ENCODE measurements around the gene BCL3.
A peak's percentile ranks its signal among the peaks of the same experiment; 100 is the strongest.

The BCL3 gene

GRCh38 chr19:44742330-44743061, 6.0 kb upstream of the BCL3 start:
- DNase-seq (ENCODE audit: low spot score) = no peak

DNA sequence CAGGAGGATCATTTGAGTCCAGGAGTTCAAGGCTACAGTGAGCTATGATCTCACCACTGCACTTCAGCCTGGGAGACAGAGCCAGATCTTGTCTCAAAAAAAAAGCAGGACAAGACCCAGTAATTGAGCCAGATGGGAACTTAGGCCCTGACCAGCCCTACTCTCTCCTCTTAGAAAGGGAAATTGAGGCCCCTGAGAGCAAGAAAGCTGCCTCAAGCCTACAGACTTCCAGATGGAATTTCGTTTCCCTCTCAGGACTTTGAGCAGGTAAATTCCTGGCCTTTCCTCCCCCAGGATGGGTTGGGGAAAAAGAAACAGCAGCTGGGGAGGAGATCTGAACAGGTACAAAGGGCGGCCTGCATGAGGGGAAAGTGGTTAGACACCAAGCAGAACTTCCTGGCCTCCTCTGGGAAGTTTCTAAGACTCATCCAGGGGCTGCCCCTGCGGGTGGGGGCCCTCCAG, 3.6 kb upstream of the BCL3 start:
- DNase-seq (ENCODE audit: low spot score) = no peak

- DNase-seq (ENCODE audit: low spot score) = no peak
Measured at GRCh38 chr19:44745341-44745831, 3.1 kb upstream of the BCL3 start.

DNA sequence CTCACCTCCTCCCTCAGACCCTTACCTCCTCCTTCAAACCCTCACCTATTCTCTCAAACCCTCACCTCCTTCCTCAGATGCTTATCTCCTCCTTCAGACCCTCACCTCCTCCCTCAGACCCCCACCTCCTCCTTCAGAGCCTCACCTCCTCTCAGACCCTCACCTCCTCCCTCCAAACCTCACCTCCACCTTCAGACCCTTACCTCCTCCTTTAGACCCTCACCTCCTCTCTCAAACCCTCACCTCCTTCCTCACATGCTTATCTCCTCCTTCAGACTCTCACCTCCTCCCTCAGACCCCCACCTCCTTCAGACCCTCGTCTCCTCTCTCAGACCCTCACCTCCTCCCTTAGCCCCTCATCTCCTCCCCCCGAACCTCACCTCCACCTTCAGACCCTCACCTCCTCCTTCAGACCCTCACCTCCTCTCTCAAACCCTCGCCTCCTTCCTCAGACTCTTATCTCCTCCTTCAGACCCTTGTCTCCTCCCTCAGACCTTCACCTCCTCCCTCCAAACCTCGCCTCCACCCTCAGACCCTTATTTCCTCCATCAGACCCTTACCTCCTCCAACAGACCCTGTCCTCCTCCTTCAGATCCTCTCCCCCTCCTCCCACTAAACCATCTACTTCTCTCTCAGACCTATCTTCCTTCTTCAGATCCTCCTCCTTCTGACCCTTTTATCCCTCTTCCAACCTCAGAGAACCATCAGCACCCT, 2.5 kb upstream of the BCL3 start:
- no peak for DNase-seq (ENCODE audit: low spot score)

DNA sequence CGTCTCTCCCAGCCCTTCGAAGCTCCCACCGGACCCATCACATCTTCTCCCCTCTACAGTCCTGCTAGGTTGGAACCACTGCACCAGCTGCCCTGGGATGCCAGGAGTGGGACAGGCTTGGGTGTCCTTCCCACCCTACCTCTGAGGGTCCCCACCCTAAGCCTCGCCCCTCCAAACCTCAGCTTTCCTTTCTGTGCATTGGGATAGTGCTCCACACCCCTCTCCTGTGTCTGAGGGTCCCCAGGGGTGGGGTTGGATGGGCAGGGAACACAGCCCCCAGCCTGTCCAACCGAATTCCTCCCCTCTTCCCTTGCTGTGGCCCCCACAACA, 1.9 kb upstream of the BCL3 start:
- DNase-seq (ENCODE audit: low spot score) = no peak

GRCh38 chr19:44746946-44747738, 1.4 kb upstream of the BCL3 start:
- peak; percentile 90 for DNase-seq (ENCODE audit: low spot score)

DNA sequence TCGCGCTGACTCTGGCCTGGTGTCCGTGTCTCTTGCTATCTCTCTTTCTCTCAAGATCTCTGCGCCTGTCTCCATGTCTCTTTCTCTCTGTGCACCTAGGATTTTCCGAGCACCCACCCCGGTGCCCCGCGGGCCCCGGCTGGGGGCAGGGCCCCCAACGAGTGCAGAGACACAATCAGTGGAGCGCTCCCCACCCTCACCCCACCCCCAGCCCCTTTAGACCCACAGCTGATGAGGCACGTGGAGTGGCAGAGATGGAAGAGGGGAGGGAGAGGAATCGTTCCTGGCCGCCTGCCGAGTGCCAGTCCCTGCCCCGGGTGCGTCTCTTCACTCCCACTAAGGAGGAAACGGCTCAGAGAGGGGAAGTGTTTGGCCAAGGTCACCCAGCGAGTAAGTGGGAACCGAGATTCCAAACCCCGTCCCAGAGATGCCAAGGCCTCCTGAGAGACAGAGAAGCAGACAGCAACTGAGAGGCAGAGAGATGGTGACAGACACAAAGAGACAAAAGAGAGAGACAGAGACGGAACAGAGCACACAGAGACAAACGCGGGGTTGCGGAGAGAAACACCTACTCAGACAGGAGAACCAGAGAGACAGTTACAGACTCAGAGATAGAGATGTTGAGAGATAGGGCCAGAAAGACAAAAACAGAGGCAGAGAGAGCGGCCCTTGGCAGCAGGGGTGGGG, 626 bp upstream of the BCL3 start:
- DNase-seq (ENCODE audit: low spot score) = no peak

DNA sequence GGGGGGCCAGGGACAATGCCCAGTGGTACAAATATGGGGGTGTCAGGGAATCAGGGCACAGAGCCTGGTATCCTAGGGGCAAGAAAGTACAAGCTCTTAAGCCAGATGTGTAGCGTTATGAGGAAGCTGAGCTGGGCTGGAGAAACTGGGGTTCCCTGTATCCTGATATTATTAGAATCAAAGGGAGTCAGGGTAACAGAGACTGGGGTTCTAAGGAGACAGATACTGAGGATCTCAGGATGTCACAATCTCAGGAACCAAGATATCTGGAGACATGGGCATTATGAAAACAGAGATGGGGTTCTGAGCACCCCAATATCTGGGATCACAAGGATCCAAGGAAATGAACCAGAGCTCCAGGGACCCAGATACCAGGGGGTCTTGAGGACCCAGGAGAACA, 784 bp downstream of the BCL3 start:
- no peak for DNase-seq (ENCODE audit: low spot score)

- no peak for DNase-seq (ENCODE audit: low spot score)
Measured at GRCh38 chr19:44749994-44750393, 1.5 kb downstream of the BCL3 start.

DNA sequence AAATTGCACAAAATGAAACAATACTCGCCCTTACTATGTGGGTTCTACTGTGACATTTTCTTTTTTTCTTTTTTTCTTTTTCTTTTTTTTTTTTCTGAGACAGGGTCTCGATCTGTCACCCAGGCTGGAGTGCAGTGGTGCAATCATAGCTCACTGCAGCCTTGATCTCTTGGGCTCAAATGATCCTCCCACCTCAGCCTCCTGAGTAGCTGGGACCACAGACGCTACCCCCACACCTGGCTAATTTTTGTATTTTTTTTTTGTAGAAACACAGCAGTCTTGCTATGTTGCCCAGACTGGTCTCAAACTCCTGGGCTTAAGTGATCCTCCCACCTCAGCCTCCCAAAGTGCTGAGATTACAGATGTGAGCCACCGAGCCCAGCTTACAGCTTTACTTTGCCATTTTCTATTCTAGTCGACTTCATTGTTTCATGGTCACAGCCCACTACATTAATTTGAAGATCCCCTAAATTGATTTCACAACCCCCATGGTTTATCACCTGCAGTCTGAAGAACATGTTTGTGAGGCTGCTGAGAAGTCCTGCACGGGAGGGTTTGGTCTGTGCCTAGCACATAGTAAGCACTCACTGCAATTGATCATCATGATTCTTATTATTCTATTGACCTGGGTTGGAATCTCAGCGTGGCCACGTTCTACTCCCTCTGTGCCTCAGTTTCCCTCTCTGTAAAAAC, 3.8 kb downstream of the BCL3 start:
- no peak for DNase-seq (ENCODE audit: low spot score)

DNA sequence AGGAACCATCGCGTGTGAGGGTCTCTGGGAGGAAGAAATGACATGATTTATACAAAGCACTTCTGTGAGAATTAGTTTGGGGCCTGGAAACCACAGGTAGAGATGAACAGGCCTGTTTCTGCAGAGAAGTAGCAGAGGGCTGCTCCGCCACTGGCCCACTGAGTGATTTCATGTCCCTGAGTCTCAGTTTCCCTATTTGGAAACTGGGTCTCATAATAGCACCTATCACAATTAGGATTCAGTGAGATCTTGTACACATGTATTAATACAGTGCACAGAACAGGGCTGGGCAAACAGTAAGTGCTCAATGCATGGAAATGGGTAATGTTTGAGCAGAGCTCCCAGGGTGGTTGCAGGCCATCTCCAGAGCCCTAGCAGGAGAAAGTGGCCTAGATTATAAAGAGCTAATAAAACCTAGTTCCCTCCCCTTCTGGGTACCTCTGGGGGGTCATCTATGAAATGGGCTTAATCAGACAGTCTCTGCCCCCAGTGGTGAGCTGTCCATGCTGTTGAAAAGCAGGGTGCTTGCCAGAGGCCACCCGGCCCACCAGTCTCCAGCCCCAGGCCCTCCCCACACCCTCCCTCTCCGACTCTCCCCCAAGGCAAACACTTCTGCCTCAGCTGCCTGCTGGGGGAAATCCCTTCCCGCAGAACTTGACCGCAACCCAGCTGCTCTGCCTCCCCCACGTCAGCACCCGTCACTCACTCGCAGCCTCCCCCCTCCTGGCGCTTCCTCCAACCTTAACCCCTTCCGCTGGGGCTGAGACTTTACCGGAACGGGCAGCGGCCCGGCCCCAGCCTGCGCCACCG, 4.5 kb downstream of the BCL3 start:
- DNase-seq (ENCODE audit: low spot score) = peak; percentile 97

GRCh38 chr19:44753626-44753931, 5.1 kb downstream of the BCL3 start:
- DNase-seq (ENCODE audit: low spot score) = no peak

- peak; percentile 90 for DNase-seq (ENCODE audit: low spot score)
Measured at GRCh38 chr19:44753932-44754749, 5.6 kb downstream of the BCL3 start.

DNA sequence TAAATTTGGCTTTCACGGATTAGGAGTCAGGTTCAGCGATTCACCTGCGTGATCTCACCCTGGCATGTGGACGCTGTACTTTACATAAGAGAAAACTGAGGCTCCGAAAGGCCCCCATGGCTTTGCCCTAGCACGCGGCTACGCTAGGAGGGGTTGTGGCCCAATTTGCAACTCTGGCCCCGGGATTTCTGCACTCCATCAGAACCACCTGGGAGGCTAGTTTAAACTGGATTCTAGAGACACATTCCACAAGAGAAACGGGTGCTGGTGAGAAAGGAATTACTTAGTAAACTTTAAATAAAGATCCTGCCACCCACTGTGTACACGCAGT, 6.2 kb downstream of the BCL3 start:
- DNase-seq (ENCODE audit: low spot score) = no peak

- DNase-seq (ENCODE audit: low spot score) = no peak
Measured at GRCh38 chr19:44755219-44755618, 6.7 kb downstream of the BCL3 start.

- no peak for DNase-seq (ENCODE audit: low spot score)
Measured at GRCh38 chr19:44756089-44756562, 7.6 kb downstream of the BCL3 start.

DNA sequence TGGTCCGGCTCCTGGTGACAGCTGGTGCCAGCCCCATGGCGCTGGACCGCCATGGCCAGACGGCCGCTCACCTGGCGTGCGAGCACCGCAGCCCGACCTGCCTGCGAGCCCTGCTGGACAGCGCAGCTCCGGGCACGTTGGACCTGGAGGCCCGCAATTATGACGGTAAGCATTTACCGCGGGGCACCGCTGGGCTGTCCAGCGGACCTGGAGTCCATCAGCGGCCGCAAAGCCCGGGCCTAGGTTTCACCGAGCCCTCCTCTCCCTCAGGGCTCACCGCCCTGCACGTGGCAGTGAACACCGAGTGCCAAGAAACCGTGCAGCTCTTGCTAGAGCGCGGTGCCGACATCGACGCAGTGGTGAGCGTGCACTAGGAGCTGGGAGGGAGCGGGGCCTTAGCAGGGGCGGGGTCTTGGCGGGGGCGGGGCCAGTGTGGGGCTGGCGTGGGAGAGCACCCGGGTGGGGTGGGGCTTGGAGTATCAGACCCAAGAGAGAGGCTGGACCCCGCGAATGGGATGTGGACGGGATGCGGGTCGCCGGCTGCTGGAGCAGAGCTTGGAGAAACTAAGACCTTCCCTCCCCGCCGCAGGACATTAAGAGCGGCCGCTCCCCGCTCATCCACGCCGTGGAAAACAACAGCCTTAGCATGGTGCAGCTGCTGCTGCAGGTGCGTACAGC, 8.7 kb downstream of the BCL3 start:
- no peak for DNase-seq (ENCODE audit: low spot score)

GRCh38 chr19:44757735-44758505, 9.4 kb downstream of the BCL3 start:
- no peak for DNase-seq (ENCODE audit: low spot score)

- no peak for DNase-seq (ENCODE audit: low spot score)
Measured at GRCh38 chr19:44758596-44758995, 10.1 kb downstream of the BCL3 start.
